ENCODE measurements around the gene PID1.

PID1 gene

GRCh38 chr2:229104025-229104424 is 167.1 kb downstream of the PID1 start:
- DNase-seq (ENCODE audit: low read depth) = no peak
- no peak for TF ChIP-seq MYC (IDR thresholded peaks at IDR 0.05; ENCODE audit: low read depth, low read length)
- no peak for TF ChIP-seq MAX (IDR thresholded peaks at IDR 0.05; ENCODE audit: low read depth, low read length)
- TF ChIP-seq POLR2A (IDR thresholded peaks at IDR 0.05; ENCODE audit: extremely low read depth, insufficient read length) = no peak
- no peak for TF ChIP-seq CTCF (IDR thresholded peaks at IDR 0.05; ENCODE audit: low read depth, low read length)
- H3K4me3 ChIP-seq (ENCODE audit: low read depth, low read length) = no peak overlapping the region

GRCh38 chr2:229101314-229101713 is 169.8 kb downstream of the PID1 start:
- DNase-seq (ENCODE audit: low read depth) = no peak
- H3K4me3 ChIP-seq (ENCODE audit: low read depth, low read length) = no peak overlapping the region
- TF ChIP-seq MYC (IDR thresholded peaks at IDR 0.05; ENCODE audit: low read depth, low read length) (no peak), POLR2A (IDR thresholded peaks at IDR 0.05; ENCODE audit: extremely low read depth, insufficient read length) (no peak), CTCF (IDR thresholded peaks at IDR 0.05; ENCODE audit: low read depth, low read length) (no peak), MAX (IDR thresholded peaks at IDR 0.05; ENCODE audit: low read depth, low read length) (no peak)

- TF ChIP-seq POLR2A (IDR thresholded peaks at IDR 0.05; ENCODE audit: extremely low read depth, insufficient read length) (no peak), MAX (IDR thresholded peaks at IDR 0.05; ENCODE audit: low read depth, low read length) (no peak), MYC (IDR thresholded peaks at IDR 0.05; ENCODE audit: low read depth, low read length) (no peak), CTCF (IDR thresholded peaks at IDR 0.05; ENCODE audit: low read depth, low read length) (no peak)
- DNase-seq (ENCODE audit: low read depth) = no peak
- H3K4me3 ChIP-seq (ENCODE audit: low read depth, low read length) = no peak overlapping the region
Observed at GRCh38 chr2:229099231-229099630, 171.9 kb downstream of the PID1 start.

GRCh38 chr2:229098801-229099200 is 172.3 kb downstream of the PID1 start:
- DNase-seq (ENCODE audit: low read depth) = no peak
- no peak overlapping the region for H3K4me3 ChIP-seq (ENCODE audit: low read depth, low read length)
- TF ChIP-seq POLR2A (IDR thresholded peaks at IDR 0.05; ENCODE audit: extremely low read depth, insufficient read length) (no peak), MAX (IDR thresholded peaks at IDR 0.05; ENCODE audit: low read depth, low read length) (no peak), MYC (IDR thresholded peaks at IDR 0.05; ENCODE audit: low read depth, low read length) (no peak), CTCF (IDR thresholded peaks at IDR 0.05; ENCODE audit: low read depth, low read length) (no peak)

- DNase-seq (ENCODE audit: low read depth) = no peak
- TF ChIP-seq MYC (IDR thresholded peaks at IDR 0.05; ENCODE audit: low read depth, low read length) (no peak), CTCF (IDR thresholded peaks at IDR 0.05; ENCODE audit: low read depth, low read length) (no peak), MAX (IDR thresholded peaks at IDR 0.05; ENCODE audit: low read depth, low read length) (no peak), POLR2A (IDR thresholded peaks at IDR 0.05; ENCODE audit: extremely low read depth, insufficient read length) (no peak)
- H3K4me3 ChIP-seq (ENCODE audit: low read depth, low read length) = no peak overlapping the region
Observed at GRCh38 chr2:229096409-229097066, 174.5 kb downstream of the PID1 start.

Measured in NB4 (cell line).